Measurements from ENCODE around the gene FOXP2.
"Not testable (repeated sequence)": the region's sequence is repeated elsewhere in the genome, so short reads cannot be mapped to it uniquely, and the experiment has no call there.

DNA sequence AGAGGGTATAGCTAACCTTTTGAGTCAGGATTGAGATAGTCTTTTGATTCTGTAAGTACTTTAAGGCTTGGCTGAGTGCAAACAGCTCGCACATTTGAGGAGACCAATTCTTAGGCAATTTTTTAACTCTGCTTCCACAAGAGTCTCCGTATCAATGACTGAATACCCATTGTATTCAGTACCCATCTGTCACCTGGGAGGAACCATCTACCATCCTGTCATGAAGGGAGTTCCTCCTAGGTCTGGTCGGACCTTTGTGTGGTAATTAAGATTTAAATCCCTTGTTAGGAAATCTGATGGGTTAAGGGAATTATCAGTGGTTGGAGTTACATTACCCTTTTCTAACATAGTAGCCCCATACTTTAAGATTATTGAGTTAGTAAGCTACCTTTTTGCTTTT, 30.3 kb upstream of the FOXP2 start:
- TF ChIP-seq, protein P1, sequence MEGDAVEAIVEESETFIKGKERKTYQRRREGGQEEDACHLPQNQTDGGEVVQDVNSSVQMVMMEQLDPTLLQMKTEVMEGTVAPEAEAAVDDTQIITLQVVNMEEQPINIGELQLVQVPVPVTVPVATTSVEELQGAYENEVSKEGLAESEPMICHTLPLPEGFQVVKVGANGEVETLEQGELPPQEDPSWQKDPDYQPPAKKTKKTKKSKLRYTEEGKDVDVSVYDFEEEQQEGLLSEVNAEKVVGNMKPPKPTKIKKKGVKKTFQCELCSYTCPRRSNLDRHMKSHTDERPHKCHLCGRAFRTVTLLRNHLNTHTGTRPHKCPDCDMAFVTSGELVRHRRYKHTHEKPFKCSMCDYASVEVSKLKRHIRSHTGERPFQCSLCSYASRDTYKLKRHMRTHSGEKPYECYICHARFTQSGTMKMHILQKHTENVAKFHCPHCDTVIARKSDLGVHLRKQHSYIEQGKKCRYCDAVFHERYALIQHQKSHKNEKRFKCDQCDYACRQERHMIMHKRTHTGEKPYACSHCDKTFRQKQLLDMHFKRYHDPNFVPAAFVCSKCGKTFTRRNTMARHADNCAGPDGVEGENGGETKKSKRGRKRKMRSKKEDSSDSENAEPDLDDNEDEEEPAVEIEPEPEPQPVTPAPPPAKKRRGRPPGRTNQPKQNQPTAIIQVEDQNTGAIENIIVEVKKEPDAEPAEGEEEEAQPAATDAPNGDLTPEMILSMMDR (conservative IDR thresholded peaks at IDR 0.05; ENCODE audit: low read length) = not testable (repeated sequence)
- TF ChIP-seq EZH2phosphoT487 (IDR thresholded peaks at IDR 0.05; ENCODE audit: borderline replicate concordance) = not testable (repeated sequence)

Measured in Loucy (cell line).